ENCODE measurements around the gene ZFP69.

DNA sequence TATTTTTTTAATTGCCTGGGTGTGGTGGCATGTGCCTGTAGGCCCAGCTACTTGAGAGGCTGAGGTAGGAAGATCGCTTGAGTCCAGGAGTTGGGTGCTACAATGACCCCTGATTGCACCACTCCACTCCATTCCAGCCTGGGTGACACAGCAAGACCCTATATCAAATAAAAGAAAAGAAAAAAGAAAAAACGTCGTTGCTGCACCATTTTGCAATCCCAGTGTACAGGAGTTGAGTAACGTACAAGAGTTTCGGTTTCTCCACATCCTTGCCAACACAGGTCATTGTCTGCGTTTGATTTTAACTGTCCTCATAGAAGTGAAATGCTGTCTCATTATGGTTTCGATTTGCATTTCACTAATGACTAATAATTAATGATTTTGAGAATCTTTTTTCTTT is 62.2 kb downstream of the ZFP69 start:
- TF ChIP-seq POLR2A (IDR thresholded peaks at IDR 0.05; ENCODE audit: extremely low read depth, insufficient read length) (no peak), MYC (IDR thresholded peaks at IDR 0.05; ENCODE audit: low read depth, low read length) (no peak)
- TF ChIP-seq, protein P1, sequence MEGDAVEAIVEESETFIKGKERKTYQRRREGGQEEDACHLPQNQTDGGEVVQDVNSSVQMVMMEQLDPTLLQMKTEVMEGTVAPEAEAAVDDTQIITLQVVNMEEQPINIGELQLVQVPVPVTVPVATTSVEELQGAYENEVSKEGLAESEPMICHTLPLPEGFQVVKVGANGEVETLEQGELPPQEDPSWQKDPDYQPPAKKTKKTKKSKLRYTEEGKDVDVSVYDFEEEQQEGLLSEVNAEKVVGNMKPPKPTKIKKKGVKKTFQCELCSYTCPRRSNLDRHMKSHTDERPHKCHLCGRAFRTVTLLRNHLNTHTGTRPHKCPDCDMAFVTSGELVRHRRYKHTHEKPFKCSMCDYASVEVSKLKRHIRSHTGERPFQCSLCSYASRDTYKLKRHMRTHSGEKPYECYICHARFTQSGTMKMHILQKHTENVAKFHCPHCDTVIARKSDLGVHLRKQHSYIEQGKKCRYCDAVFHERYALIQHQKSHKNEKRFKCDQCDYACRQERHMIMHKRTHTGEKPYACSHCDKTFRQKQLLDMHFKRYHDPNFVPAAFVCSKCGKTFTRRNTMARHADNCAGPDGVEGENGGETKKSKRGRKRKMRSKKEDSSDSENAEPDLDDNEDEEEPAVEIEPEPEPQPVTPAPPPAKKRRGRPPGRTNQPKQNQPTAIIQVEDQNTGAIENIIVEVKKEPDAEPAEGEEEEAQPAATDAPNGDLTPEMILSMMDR (IDR thresholded peaks at IDR 0.05; ENCODE audit: low read depth, low read length) = no peak

All from NB4 (cell line).